GM21381 (cell line): ENCODE measurements around the gene PRDX5.

Experiments
- ATAC-seq: cut with Tn5 transposase; IDR thresholded peaks from one replicate; pipeline ENCODE4 v1.9.1; 2021; ENCODE audit warnings: mild to moderate bottlenecking, moderate library complexity; ENCODE audit not compliant: unreplicated experiment

PRDX5 gene

DNA sequence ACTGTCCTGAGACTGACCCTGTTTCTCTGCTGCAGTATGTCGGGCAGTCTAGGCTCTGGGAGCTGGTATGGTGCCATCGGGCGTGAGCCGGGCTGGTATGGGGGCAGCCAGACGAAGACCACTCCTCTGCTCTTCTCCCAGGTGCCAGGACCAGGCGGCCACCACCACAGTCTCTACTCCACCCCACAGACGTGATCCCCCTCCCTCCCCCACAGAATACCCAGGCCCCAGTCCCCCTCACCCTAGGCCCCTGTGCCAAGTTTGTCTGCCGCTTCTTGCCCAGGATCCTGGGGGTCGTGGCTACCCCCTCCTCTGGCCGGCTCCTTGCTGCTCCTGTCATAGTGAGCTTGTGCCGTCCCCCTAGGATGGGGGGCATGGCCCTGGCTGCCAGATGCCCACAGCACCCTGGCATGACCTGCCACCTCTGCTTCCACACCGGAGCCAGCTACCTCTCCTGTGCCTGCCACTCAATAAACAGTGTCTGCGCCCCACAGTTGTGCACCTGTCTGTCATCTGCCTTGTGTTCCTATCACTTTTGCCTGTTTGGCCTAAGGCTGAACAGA, 28.8 kb upstream of the PRDX5 start:
- no peak for ATAC-seq

DNA sequence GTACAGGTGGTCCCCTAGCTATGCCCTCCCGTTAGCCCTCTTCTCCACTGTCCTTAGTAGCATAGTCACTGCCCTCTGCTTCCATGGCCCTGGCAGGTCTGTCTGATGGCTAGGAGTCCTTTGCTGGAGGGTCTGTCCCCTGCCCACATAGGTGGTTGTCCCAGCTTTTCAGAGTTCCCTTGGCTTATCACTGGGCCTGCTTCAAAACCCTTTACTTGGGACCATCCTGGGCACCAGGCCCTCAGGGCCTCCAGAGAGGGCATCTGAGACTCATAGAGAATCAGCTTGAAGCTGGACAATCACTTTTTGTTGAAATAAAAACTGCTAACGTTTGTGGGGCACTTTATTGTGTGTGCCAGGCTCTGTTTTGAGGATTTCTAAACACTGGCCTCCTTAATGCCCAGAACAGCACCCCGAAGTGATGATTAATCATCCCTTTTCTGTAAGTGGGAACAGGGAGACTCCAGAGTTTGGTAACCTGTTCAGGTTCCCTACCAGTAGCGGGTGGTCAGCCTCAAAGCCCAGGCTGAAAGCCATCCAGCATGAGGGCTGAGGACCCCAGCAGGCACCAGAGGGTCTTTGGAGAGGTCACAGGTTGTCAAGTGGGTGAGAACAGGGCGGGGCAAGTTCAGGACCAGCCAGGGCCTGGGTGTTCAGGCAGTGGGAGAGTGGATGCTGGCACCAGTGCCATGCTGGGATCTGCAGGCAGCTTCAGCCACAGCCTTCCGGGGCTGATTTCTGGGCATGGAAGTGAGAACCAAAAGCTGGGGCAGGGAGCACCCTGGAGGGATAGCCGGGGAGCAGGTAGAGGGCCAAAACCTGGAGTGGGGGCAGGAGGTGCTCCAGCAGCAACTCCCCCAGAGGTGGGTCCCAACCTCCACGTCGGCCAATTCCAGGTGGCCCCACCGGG, 27.3 kb upstream of the PRDX5 start:
- ATAC-seq: no peak

DNA sequence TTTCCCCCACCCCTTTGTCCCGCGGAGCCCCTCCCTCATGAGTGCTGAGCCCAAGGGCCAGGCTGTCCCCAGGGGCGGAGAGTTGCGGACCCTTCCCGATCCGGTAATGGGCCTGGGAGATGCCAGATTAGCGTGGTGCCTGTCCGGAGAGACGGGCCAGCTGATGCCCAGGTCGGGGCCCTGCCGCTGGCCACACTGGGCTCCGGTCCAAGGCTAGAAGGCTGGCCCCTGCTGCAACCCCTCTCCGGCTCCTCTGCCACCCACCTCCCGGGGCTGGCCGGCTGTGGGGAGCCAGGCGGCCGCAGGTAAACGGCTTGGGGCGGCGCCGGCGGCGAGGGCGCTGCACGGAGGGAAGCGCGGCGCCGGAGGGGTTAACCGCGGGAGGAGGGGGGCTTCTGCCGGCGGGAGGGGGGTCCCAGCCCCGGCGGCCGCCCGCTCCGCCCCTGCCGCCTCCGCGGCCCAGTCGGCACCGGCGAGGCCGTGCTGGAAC, 26.6 kb upstream of the PRDX5 start, which contains the start of gene KCNK4:
Gene KCNK4 (plus strand): TSS at position 41 of the 490 bp plus-strand sequence. CDS start 1,717 bp downstream, outside the sequence.
- no peak for ATAC-seq

DNA sequence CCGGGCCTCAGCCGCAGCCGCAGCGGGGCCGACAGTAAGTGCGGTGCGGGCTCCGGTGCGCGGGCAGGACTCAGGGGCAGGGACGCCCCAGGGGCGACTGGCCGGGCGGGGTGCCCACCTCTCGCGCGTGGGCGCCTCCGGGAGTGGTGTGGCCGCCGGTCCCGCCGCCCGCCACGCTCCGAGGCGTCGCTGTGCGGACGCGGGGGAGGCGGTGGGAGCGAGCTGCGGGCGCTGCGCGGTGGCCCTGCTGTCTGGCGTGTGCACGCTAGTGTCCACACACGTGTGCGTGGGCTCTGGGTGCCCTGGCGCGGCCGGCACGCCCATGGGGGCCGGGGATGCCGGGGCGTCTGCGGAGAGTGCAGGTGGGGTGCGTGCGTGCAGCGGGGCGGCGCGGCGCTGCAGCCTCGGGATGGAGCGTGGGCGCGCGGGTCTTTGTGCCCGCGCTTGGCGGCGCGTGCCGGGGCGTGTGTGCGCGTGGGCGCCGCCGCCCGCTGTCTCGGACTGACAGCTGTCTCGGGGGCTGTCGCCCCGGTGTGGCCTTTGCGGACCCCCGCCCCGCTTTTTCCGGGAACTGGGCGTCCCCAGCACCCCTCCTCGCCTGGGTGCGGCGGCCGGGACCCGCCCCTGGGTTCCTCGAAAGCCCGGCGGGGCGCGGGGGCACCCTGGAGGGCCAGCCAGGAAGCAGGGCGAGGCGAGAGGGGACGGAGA, 26.0 kb upstream of the PRDX5 start:
- no peak for ATAC-seq

DNA sequence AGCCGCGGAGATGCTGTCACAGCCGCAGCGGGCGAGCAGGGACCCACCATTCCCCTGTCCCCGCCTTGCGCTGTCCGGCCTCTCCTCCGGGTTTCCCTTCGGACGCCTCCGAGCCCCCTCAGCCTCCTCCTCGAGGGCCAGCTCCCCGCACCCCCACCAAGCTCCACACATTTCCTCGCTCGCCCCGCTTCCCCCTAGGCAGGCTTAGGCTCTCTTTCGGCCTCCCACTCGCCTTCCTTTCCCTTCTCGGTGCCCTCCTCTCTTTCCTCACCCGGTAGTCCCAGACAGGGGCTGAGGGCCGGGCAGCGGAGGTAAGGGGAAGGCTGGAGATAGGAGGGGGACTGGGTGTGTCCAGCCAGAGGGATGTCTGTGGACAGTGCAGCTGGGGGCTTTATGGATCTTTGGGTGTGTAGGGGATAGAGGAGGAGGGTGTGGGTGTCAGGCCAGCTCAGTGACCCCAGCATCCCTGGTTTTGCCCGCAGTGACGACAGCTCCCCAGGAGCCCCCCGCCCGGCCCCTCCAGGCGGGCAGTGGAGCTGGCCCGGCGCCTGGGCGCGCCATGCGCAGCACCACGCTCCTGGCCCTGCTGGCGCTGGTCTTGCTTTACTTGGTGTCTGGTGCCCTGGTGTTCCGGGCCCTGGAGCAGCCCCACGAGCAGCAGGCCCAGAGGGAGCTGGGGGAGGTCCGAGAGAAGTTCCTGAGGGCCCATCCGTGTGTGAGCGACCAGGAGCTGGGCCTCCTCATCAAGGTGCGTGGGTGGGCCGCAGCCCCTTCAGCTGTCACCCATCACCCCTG, 25.3 kb upstream of the PRDX5 start:
- no peak for ATAC-seq

DNA sequence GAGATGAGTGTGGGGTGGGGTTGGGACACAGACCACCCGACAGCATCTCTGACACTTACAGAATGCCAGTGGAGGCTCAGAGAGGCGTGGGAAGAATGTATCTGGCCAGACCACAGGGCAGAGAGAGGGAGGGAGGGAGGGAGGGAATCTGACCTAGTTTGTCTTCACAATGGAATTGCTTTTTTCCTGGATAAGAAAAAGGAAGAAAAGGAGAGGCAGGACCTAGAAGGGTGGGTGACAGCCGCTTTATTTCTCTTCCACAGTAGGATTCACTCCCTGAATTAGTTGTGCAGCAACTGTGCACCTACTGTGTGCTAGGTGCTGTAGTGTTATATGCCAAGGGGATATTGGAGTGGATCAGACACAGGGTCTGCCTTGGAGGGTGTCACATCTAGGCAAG, 23.1 kb upstream of the PRDX5 start:
- no peak for ATAC-seq

DNA sequence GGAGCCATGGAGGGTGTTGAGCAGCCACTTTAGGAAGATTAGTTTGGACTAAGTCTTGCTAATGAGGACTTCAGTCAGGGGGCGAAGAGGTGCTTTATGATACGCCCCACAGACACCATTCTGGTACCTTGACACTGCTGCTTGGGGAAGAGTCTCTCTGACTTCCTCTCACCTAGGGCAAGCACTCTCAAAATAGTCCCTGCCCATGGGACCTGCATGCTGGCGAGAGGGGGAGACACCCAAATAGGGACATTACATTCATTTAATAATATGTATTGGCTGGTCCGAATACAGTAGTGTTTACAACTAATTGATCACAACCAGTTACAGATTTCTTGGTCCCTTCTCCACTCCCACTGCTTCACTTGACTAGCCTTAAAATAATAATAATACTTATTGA, 22.2 kb upstream of the PRDX5 start:
- ATAC-seq: no peak

DNA sequence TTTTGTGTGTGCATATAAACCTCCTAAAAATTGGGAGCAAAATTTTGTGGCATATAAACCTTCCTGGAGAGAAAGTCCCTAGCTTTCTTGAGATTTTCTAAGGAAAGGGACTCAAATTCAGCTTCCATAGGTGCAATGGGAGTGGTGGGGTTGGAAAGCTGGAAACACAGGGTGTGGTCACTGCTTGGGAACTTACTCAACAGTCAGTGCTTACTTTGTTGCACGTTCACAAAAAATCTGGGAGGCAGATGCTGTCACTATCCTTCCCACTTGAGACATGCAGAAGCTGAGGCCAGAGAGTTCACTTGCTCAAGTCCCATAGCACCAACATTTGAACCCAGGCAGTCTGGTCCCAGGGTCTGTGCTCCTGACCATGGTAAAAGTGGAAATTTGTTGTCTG, 21.7 kb upstream of the PRDX5 start:
- no peak for ATAC-seq

DNA sequence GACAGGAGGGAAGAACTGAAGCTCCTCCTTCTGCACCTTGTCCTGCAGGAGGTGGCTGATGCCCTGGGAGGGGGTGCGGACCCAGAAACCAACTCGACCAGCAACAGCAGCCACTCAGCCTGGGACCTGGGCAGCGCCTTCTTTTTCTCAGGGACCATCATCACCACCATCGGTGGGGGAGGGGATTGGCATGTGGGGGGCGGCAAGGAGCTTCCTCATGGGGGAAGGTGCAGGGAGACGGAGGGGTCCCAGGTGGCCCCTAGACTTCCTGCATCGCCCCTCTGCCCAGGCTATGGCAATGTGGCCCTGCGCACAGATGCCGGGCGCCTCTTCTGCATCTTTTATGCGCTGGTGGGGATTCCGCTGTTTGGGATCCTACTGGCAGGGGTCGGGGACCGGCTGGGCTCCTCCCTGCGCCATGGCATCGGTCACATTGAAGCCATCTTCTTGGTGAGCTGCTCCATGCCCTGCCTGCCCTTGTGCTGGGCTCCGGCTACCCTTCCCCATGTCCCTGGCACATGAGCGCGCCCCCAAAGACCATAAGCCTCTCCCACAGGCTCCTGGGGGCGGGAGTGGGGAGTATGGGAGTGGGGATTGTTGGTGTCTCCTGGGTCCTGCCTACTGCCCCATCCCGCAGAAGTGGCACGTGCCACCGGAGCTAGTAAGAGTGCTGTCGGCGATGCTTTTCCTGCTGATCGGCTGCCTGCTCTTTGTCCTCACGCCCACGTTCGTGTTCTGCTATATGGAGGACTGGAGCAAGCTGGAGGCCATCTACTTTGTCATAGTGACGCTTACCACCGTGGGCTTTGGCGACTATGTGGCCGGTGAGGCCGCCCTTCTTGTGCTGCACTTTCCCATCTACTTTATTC, 20.9 kb upstream of the PRDX5 start:
- ATAC-seq: no peak

DNA sequence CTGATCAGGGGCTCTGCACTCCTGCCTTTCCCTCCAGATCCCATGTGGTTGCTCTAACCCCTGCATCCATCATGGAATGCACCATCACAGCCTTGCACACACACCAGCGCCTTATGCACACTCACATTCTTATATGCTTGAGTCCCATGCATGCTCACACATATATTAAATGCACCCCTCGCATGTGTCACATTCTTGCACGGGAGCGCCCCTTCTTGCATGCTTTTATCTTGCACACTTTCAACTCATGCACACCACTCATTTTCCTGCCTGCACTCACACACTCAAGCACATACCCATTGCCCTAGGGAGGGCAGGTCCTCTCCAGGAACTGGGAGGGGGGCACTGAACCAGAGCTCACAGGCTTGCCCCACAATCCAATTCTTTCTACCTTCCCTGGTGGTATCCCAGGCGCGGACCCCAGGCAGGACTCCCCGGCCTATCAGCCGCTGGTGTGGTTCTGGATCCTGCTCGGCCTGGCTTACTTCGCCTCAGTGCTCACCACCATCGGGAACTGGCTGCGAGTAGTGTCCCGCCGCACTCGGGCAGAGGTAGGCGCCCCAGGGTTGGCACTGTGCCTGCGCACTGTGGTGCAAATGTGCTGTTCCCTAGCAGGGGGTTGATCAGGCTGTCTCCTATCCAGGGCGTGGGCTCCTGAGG, 20.1 kb upstream of the PRDX5 start:
- no peak for ATAC-seq

DNA sequence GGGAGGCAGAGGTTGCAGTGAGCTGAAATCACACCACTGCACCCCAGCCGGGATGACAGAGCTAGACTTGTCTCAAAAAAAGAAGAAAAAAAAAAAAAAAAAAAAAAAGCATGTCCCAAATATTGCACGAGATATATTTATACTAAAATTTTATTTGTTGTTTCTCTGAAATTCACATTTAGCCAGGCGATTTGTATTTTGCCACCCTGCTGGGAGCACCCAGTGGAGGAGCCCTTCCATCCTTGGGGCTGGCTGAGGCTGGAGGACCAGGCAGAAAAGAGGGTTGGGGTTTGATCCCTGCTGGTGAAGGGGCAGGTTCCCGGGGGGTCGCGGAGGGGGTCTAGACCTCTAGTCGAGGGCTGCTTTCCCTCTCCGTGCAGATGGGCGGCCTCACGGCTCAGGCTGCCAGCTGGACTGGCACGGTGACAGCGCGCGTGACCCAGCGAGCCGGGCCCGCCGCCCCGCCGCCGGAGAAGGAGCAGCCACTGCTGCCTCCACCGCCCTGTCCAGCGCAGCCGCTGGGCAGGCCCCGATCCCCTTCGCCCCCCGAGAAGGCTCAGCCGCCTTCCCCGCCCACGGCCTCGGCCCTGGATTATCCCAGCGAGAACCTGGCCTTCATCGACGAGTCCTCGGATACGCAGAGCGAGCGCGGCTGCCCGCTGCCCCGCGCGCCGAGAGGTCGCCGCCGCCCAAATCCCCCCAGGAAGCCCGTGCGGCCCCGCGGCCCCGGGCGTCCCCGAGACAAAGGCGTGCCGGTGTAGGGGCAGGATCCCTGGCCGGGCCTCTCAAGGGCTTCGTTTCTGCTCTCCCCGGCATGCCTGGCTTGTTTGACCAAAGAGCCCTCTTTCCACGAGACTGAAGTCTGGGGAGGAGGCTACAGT, 18.7 kb upstream of the PRDX5 start:
- ATAC-seq: no peak

DNA sequence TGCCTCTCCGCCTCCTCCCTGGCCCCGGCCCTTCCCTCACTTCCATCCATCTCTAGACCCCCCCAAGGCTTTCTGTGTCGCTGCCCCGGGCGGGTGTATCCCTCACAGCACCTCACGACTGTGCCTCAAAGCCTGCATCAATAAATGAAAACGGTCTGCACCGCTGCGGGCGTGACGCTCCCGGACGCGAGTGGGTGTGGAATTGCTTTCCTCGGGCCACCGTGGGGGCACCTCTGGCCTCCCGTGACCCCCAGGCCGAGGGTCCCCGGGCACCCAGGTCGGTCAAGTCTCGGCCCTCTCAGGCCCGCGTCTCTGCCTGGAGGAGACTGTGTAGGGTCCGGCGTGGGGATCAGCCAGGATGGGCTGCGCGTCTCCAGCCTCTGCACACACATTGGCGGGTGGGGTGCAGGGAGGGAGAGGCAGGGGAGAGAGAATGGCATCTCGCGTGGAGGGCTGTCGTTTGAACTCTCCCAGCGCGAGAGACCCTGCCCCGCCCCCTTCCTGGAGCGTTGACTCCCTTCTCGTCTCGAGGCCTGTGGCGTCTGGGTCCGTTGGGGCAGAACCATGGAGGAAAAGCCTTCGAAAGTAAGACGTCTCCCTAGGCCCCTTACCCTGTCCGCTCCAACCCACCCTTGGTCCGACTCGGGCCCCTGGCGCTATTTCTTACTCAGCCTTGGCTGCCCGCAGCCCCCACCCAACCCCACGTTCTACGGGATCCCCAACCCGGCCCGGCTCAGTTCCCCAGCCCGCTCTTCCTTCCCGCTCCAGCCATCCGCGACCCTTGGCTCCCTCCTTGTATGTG, 17.9 kb upstream of the PRDX5 start, which contains the start of gene CATSPERZ:
Gene CATSPERZ (plus strand): TSS at position 512 of the 802 bp plus-strand sequence. CDS start 53 bp downstream, at position 565.
- ATAC-seq: no peak

DNA sequence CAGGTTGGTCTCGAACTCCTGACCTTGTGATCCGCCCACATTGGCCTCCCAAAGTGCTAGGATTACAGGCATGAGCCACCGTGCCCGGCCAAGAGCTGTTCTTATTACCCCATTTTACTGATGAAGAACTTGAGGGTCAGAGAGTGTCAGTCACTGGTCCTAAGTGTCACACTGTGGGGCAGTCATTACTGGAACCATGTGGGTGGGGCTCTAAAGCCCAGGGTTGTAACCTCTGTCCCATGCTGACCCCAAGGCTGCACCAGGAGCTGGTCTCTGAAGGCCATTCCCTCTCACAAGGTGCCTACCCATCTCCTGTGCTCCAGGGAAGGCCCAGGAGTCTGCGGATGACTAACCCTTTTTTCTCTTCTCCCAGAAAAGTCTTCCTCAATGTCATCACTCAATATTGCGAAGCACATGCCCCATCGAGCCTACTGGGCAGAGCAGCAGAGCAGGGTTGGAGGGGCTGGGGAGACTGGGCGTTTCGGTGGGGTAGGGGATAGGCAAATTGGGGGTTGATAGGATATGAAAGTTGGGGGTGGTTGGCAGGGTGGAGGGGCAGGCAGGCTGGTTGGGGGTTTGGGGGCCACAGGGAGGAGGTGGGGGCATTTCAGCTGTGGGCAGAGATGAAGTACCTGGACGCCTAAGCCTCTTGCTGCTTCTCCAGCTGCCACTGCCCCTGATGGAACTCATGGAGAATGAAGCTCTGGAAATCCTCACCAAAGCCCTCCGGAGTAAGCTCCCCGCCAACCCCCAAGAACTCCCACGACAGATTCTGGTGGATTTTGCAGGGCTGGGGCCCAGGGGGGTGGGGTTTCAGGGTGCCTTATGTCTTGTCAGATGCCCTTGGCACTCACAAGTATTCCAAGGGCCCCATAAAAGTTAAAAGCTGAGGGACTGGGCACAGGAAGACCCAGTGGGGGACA, 14.6 kb upstream of the PRDX5 start:
- no peak for ATAC-seq

DNA sequence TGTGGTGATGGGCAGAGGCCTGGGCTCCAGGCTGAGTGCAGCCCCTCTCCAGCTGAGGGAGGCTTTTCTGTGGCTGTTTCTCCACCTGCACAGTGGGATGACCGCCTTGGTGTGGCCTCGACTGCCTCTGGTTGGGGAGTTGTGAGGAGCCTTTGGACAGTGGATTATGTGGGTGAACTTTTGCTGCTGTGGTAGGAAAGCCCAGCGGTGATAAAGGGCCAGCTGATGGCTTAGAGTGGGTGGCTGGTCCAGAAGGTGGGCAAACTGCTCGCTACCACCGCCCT, 13.9 kb upstream of the PRDX5 start:
- no peak for ATAC-seq

DNA sequence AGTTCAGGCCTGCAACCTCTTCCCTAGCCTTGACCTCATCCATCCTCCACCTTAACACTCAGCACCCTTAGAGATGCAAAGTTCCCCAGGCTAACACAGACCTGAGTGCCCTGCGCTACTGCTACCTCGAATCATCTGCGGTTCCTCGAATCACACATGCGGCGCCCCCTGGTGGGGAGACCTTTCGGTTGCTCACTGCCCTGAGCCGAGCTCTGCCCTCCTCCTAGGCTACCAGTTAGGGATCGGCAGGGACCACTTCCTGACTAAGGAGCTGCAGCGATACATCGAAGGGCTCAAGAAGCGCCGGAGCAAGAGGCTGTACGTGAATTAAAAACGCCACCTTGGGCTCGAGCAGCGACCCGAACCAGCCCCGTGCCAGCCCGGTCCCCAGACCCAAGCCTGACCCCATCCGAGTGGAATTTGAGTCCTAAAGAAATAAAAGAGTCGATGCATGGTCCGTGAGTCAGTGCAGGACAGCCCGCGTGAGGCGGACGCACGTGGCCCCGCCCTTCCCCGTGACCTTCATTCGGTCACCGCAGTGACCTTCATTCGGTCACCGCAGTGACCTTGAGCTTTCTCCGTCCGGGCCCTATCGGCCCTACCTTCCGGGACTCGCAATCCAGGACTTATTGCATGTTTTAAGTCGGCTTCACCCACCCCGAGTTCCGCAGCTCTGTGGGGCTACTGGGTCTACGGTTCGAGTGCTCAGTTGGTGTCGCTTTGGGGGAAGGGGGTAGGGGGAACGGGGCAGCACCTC, 13.4 kb upstream of the PRDX5 start:
- ATAC-seq: peak; percentile 26
